GM18873 (cell line): Measurements from ENCODE around the gene CABCOCO1.
A peak's percentile ranks its signal among the peaks of the same experiment; 100 is the strongest.
"Not testable (repeated sequence)": the region's sequence is repeated elsewhere in the genome, so short reads cannot be mapped to it uniquely, and the experiment has no call there.

Source experiments
- ATAC-seq: cut with Tn5 transposase; IDR thresholded peaks from one replicate; pipeline ENCODE4 v1.9.1; 2021; ENCODE audit warnings: mild to moderate bottlenecking, moderate library complexity, moderate number of reproducible peaks; ENCODE audit not compliant: unreplicated experiment, low FRiP score

The CABCOCO1 gene

GRCh38 chr10:61705022-61705613 is 42.4 kb downstream of the CABCOCO1 start:
- no peak for ATAC-seq

- no peak for ATAC-seq
Observed at GRCh38 chr10:61708846-61709245, 46.1 kb downstream of the CABCOCO1 start.

GRCh38 chr10:61712105-61712504 is 49.4 kb downstream of the CABCOCO1 start:
- ATAC-seq = not testable (repeated sequence)

- ATAC-seq = not testable (repeated sequence)
Observed at GRCh38 chr10:61719475-61719874, 56.7 kb downstream of the CABCOCO1 start.

GRCh38 chr10:61719906-61720305 is 57.2 kb downstream of the CABCOCO1 start:
- ATAC-seq = no peak

GRCh38 chr10:61721431-61721830 is 58.7 kb downstream of the CABCOCO1 start:
- ATAC-seq = no peak

GRCh38 chr10:61725221-61725620 is 62.5 kb downstream of the CABCOCO1 start:
- ATAC-seq = not testable (repeated sequence)

- ATAC-seq = no peak
Observed at GRCh38 chr10:61729596-61729995, 66.9 kb downstream of the CABCOCO1 start.

- no peak for ATAC-seq
Observed at GRCh38 chr10:61730671-61731070, 67.9 kb downstream of the CABCOCO1 start.

- no peak for ATAC-seq
Observed at GRCh38 chr10:61731638-61732037, 68.9 kb downstream of the CABCOCO1 start.

- no peak for ATAC-seq
Observed at GRCh38 chr10:61732629-61733278, 70.0 kb downstream of the CABCOCO1 start.

- ATAC-seq = no peak
Observed at GRCh38 chr10:61733358-61733940, 70.7 kb downstream of the CABCOCO1 start.

- no peak for ATAC-seq
Observed at GRCh38 chr10:61735882-61736281, 73.2 kb downstream of the CABCOCO1 start.

GRCh38 chr10:61737455-61737854 is 74.7 kb downstream of the CABCOCO1 start:
- ATAC-seq = not testable (repeated sequence)

GRCh38 chr10:61742812-61743211 is 80.1 kb downstream of the CABCOCO1 start:
- no peak for ATAC-seq

- no peak for ATAC-seq
Observed at GRCh38 chr10:61744469-61744868, 81.7 kb downstream of the CABCOCO1 start.

- ATAC-seq = no peak
Observed at GRCh38 chr10:61746377-61746776, 83.6 kb downstream of the CABCOCO1 start.

GRCh38 chr10:61747307-61747706 is 84.6 kb downstream of the CABCOCO1 start:
- no peak for ATAC-seq

- ATAC-seq = no peak
Observed at GRCh38 chr10:61749291-61749690, 86.6 kb downstream of the CABCOCO1 start.

- ATAC-seq = peak; percentile 78
Observed at GRCh38 chr10:61750943-61751471, 88.3 kb downstream of the CABCOCO1 start.

GRCh38 chr10:61751599-61751998 is 88.9 kb downstream of the CABCOCO1 start:
- no peak for ATAC-seq
